Colon (tissue), 2 donors: ENCODE results near the gene EIF2AK3.
"Not testable (repeated sequence)": the region's sequence is repeated elsewhere in the genome, so short reads cannot be mapped to it uniquely, and the experiment has no call there.

ENCODE experiments used
- FAIRE-seq: peaks from 2 replicates; lab custom pipeline; 2012; peaks lifted over from hg19 to GRCh38; lab: Jason Lieb, UNC
- donor health status: control.
- donor health status: control.

Gene EIF2AK3

DNA sequence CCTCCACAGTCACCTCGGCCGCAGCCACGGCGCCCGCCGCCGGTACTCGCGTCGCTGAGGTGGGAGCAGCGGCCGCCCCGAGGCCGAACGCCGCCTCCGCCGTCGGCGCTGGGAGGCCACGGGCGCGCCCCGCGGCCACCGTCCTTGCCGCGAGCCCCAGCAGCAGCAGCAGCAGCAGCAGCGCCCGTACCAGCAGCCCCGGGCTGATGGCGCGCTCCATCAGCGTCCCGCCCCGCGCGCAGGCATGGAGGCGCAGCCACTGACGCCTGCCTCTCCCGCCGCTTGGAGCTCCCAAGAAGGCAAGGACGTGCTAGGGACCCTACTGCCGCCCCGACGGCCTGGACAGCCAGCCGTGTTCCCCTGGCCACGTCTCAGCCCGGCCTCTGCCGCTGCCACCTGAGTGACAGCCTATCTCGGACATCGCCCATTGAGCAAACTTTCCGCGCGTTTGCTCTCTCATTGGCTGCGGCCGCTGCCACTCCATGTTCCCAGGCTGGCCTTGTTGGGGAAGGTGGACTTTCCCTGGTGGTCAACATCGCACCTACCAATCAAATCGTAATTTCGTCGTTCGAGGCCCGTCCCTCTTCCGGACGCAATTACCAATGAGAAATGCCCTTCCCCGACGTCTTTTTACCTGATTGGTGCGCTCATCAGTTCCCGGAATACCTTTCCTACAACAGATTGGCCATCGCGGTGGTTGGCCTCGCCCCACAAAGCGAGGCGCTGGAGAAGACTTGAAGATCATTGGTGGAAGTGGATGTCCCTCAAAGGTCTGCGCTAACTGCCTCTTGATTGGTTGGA, at the start of gene EIF2AK3:
Gene EIF2AK3 (minus strand): TSS at position 410 of the 801 bp plus-strand sequence. CDS start 190 bp downstream, at position 220.
- peak; percentile 90 for FAIRE-seq

DNA sequence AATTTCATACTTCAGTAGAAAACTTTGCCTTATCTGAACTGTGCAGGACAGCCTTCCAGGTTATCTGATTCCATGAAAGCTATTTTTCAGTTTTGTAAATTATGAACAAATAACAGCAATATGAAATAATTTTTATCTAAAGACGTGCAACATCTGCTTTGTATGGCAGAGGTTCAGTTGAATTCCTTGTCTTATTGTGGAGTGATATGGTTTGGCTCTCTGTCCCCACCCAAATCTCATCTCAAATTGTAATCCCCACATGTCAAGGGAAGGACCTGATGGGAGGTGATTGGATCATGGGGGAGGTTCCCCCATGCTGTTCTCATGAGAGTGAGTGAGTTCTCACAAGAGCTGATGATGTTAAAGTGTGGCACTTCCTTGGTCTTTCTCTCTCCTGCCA, 46.1 kb upstream of the EIF2AK3 start:
- no peak for FAIRE-seq

DNA sequence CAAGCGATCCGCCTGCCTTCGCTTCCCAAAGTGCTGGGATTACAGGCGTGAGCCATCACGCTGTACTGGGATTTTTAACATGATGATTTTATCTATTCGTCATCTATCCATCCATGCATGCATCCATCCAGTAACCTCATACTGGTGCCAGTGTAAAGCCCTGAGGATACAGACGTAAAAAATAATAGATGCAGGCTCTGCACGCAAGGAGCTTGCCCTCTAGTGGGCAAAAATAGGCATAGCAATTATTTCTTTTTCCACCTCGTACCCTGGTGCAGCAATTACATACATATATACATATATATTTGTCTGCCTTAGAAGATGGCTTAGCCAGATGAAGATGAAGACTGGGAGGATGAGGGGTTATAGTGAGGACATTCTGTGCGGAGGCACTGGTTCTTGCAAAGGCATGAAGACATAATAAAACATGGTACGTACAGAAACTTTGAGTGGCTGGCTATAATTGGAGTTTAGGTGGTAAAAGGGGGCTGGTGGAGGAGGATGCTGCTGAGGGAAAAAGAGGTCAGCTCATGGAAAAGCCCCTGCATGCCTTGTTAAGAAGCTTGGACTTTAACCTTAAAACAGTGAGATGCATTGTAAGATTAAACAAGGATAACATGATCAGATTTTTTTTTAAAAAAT, 44.6 kb upstream of the EIF2AK3 start:
- no peak for FAIRE-seq

DNA sequence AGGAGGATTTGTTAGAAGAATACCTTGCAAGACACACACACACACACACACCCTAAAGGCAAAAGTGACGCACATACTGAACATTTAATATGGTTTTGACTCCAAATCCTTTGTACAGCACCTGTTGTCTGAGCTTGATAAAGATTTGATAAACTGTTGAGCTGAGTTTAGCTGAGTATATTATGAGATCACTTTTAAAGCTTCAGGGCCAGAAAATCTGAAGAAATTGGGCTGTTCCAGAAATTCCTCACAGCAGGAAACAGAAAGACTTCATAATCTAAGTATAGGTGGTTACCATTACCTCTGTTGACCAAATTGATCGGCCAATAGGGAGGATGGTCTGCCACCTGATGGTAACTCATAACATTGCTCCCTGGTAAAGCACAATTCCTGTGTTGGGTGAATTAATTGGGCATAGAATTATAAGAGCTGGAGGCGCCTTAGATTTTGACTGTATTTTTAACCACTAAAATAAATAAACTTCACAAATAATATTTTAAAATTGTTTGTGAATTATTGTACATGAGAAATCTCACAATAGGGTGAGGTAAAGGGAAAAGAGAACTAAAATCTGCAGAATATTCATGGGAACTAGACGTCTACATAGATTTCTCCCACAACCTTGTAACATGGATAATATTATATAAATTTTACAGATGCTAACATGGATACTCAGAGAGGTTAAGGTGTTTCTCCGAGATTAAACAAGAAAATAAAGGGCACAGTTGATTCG, 42.4 kb upstream of the EIF2AK3 start:
- no peak for FAIRE-seq

DNA sequence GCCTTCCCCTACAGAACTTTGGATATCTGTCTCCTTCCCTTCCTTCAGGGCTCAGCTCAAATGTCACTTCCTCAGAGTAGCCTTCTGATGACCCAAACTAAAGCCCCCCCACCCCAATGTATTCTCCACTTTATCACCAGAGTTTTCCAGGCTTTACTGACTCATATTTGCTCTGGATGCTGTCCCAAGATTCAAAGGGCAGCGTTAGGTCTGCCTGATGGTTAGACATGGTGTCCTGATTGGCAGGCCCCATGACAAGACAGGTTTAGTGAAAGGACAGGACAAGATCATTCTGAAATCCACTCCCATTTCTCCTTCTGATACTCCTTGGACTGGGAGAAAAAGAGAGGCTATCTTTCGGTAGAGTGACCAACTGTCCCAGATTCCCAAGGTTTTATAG, 41.6 kb upstream of the EIF2AK3 start:
- no peak for FAIRE-seq

DNA sequence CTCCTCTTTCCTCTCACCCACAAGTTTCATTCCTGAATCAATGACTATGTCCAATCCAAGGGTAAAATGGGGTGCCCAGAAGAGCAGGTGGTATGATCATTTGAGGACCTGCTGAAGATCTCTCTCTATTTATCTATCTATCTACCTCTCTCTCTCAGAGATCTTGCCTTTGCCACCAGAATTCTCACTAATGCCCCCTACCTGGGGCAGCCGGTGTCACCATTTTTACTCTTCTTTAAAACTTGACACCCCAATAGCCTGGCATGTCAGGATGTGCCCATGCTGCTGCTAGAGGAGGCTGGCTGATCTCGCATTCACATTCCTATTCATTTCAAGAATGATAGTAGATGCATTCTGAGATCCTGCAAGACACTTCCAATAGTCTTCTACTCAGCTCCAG, 40.0 kb upstream of the EIF2AK3 start:
- FAIRE-seq: no peak

DNA sequence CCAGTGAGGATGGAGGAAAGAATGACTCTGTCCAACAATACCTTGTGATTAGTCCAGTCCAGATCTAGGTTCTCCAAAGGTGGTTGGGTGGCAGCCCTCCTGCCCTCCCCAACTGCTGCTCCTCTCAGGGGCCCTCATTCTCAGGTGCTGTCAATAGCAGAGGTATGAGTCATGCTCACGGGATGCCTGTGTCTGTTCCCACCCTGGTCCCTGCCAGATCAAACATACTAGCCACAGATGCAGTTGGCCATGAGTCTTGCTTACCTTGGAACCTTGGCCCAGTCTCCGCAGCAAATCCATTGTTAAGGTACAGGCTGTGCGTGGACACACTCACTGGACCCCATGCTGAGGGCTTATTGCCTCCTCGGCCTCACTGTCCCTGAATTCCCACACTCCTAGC, 39.3 kb upstream of the EIF2AK3 start:
- FAIRE-seq: no peak

DNA sequence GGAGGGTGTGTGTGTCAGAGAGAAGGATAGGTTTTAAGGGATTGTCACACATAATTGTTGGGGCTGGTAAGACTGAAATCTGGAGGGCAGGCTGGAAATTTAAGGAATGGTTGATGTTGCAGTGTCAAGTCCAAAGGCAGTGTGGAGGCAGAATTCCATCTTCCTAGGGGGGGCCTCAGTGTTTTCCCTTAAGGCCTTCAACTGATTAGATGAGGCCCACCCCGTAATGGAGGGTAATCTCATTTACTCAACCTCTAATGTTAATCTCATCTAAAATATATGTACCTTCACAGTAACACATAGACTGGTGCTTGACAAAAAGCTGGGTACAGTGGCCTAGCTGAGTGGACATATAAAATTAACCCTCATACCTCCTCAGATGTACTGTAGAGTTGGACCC, 33.4 kb upstream of the EIF2AK3 start:
- no peak for FAIRE-seq

DNA sequence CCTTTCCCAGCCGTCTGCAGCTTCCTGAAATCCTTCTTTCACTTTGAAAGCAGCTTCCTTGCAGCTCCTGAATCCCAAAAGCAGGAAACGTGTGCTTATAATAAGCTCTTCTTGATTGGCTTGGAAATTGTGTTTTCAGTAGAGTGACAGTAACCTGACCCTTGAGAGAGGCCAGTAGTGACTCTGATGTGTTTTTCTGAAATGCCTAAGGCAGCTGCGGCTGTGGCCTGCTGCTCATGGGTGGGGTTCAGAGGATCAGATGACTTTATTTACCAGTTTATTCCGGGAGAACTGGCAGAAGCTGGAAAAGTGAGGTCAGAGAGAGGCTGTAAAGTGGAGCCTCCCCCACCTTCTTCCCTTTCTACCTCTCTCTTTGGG, 32.3 kb upstream of the EIF2AK3 start:
- FAIRE-seq: no peak

DNA sequence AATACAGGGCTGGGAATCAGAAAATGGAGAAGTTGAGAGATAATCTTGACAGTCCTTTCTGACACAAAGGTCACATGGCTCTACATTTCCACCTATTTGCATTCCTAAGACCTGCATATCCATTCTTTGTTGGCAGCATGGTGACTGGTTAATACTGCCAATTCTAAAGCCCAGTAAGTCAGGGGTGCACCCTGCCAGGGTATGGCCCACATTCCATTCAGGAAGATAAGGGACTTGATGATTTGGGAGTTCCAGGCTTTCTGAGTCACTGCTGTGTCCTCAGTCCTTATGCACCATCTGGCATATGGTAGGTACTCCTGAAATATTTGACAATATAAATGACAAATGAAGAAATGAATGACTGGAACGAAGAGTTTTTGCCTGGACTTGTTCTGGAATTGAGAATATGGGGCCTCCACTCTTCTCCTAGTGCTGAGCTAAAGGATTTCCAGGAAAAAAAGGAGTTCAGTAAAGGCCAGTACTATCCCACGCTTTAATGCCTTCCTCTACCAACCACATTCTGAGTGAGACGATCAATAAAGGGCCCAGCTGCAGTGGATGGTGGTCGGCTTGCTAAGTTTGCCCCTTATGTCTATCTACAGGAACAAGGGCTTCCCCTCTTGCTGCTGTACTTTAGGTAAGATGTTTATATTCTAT, 31.7 kb upstream of the EIF2AK3 start:
- FAIRE-seq: no peak

DNA sequence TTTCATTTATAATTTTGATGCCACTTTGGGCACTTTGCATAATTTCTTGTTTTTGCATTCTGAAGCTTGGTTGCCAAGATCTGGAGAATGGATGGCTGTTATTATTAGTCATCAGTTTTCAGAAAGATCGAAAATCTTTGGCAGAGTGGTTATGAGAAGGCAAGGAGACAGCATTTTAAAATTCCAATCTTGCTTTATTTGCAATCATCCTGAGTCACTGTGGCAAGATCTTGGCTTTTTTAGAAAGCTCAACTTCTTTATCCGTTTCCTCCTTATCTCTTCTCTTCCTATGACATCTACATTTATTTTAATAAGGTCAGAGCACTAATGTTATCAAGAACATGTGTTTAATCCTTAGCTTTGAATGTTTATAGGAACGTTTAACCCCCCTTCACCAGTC, 31.1 kb upstream of the EIF2AK3 start:
- no peak for FAIRE-seq

DNA sequence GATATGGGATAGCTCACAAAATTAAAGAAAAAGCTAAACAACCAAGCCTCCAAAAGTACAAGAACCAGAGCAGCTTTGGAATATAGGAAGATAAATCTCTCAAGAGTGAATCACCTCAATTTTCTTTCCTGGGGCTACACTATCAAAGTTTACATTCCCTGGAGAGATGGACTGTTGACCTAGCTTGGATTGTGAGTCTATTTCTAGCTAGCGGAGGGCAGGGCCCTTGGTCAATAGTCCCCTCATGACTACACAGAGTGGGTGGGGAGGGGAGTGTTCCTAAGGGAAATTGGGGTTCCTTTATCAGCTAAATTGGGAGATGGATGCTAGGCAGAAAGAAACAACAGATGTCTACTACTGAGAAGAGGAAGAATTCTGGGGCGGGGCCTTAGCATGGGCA, 29.9 kb upstream of the EIF2AK3 start:
- FAIRE-seq: no peak

DNA sequence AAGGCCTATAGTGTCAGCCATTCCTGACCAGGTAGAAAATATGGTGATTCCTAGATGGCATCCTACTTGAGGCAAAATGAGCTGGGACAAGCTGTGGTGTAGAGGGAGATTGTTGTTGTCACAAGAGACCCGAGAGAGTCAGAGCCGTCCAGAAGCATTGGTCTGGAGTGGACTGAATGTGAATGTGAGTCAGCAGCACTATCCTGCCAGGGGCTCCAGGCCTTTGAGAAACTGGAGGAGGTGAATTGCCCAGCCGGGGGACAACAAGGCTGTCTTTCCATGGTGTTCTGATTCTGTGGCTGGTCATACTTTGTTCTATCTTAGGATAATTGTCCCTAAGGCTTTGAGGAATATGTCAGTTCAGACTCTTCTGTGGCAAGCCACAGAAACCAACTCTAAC, 29.4 kb upstream of the EIF2AK3 start:
- no peak for FAIRE-seq

DNA sequence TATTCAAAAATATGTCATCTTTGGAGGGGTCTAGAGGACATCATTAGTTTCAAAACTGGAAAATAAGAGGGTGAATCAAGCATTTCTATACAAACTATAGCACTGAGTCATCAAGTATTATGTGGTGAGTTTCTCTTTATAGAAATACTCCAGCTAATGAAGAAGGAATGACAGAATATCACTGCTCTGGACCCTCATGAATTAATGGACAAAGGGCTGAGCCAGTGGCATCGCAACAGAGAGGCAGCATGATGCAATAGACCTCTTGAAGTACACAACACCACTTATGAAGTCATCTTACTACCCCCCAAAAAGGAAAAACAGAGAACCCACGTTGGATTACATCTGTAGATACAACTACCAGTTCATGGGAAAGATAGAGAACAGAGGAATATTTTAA, 27.4 kb upstream of the EIF2AK3 start:
- FAIRE-seq: no peak

DNA sequence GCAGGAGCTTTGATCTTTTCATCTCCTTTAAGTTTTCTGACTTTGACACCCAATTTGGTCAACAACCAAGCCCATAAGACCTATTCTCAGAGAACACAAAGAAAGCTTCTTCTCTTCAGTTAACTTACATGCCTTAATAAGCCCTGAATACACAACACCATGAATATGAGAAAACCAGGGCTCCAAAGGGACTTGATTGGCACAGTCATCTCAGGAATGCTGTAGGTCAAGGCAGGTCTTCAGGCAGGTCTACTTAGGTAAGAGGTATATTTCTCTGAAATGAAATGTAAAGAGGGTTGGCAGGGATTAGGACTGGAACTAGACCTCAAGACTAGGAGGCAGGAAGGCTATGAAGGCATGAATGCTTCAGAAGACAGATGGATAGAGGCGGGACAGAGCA, 24.4 kb upstream of the EIF2AK3 start:
- no peak for FAIRE-seq

DNA sequence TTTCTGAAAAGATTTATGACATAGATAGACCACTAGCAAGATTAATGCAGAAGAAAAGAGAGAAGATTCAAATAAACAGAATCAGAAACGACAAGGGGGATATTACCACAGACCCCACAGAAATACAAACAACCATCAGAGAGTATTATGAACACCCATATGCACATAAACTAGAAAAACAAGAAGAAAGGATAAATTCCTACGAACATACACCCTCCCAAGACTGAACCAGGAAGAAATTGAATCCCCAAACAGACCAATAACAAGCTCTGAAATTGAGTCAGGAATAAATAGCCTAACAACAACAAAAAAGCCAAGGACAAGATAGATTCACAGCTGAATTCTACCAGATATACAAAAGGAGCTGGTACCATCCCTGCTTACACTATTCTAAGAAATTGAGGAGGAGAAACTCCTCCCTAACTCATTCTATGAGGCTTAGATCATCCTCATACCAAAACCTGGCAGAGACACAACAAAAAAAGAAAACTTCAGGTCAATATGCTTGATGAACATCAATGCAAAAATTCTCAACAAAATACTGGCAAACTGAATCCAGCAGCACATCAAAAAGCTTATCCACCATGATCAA, 18.1 kb upstream of the EIF2AK3 start:
- FAIRE-seq: not testable (repeated sequence)

DNA sequence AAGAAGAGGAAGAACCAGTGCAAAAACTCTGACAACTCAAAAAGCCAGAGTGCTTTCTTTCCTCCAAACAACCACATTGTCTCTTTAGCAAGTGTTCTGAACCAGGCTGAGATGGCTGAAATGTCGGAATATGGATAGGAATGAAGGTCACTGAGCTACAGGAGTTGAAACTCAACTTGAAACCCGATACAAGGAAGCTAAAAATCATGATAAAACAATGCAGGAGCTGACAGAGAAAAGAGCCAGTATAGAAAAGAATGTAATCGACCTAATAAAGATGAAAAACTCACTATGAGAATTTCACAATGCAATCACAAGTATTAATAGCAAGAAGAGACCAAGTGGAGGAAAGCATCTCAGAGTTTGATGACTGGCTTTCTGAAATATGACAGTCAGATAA, 15.0 kb upstream of the EIF2AK3 start:
- FAIRE-seq: no peak

DNA sequence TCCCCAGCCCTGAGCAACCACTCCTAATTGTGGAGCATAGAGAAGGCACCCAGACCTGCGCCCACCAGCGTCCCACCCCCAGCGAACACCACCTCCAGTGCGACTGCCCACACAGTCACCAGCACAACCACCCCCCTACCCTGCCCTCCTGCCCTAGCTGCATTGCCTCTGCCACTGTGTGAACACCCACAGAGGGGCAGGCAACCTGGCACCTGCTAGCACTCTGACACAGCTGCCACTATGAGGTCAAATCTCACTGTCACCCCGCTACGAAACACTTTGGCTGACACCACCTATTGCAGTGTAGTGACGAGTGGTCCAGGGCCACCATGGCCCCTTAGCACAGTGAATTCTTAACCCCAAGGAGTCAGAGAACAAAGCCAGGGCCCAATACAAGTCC, 14.1 kb upstream of the EIF2AK3 start:
- FAIRE-seq: no peak

DNA sequence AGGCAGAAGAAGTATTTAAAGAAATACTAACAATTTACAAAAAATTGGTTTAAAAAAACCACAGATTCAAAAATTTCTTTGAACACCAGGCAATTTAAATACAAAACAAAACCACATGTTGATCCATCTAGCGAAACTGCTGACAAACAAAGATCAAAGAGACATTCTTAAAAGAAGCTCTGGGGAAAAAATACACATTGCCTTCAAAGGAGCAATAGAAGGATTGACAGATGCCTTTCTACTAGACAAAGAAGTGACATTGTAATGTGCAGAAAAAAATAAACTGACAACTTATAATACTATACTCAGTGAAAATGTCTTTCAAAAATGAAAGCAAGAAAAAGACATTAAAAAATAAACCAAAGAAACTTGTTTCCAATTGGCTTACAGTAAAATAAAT, 12.6 kb upstream of the EIF2AK3 start:
- FAIRE-seq: no peak

DNA sequence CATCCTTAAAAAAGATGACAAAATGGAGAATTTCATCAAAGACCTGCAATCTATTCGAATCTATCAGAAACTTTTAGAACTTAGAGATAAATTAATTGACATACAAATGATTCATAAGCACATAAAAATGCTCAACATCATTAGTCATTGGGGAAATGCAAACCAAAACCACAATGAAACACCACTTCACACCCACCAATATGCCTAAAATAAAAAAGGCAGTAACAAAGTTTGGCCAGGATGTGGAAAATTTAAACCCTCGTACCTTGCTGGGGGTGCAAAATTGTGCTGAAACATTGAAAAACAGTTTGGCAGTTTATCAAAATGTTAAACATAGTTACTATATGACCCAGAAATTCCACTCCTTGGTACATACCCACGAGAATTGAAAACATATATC, 11.5 kb upstream of the EIF2AK3 start:
- no peak for FAIRE-seq

DNA sequence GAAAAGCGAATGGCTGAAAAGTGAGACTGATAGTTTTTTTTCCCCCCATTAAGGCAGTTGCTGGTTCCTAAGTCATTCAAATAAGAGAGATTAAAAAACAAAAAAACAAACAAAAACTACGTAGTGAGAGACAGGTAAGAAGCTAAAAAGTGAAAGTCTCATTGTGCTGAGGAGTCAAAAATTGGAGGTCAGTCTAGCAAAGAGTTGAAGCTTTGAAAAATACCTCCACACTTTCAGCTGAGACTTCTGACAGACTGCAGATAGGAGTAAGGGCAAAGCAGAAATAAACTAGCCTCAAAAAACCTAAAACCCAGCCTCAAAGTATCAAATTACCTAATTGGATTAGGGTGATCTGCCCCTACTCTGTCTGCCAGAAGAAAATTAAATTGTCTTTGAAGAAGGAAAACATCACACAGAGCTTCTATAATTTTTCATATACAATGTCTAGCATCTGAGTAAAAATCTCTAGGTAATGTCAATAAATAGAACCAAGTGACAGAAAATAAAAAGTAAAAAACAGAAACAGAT, 10.9 kb upstream of the EIF2AK3 start:
- no peak for FAIRE-seq

DNA sequence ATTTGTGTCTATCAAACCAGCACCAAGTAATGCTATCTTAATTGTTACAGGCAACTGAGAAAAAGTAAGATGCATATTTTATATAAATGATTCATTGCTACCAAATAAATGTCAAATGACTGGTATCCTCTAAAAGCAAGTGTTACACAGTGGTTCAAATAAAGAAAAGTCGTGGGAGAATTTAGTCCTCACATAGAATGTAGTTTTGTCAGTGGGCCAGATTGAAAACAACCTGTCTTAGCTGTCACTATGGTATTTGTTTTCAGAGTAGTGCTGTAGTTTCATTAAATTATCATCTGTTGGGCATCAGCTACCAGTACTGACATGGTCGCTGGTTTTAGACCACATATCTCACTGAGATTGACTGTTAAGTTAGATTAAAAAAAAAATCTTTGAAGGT, 10.2 kb upstream of the EIF2AK3 start:
- no peak for FAIRE-seq
